SK-N-MC (cell line): ENCODE results near the gene NPIPB2.
"Not testable (repeated sequence)": the region's sequence is repeated elsewhere in the genome, so short reads cannot be mapped to it uniquely, and the experiment has no call there.

Source experiments
- EZH2 ChIP-seq: fragments of 200-600 bp; sonication (generic); IDR thresholded peaks from one replicate; pipeline ENCODE4 v1.6.1; 2017; ENCODE audit warnings: antibody characterized with exemption
- POLR2AphosphoS5 ChIP-seq: IDR thresholded peaks from 2 replicates; pipeline ENCODE4 v1.6.1; 2012; ENCODE audit warnings: mild to moderate bottlenecking, low read depth, low read length, borderline replicate concordance

DNA sequence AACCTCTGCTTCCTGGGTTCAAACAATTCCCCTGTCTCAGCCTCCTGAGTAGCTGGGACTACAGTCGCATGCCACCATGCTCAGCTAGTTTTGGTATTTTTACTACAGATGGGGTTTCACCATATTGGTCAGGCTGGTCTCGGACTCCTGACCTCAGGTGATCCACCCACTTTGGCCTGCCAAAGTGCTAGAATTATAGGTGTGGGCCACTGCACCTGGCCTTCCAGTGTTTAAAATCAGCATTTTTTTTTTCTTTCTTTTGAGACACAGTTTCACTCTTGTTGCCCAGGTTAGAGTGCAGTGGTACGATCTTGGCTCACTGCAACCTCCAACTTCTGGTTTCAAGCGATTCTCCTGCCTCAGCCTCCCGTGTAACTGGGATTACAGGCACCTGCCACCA lies 28.4 kb upstream of the NPIPB2 start:
- not testable (repeated sequence) for TF ChIP-seq EZH2, POLR2AphosphoS5
